HG03469 (cell line): ENCODE measurements around the gene ZNF91.
"Not testable (repeated sequence)": the region's sequence is repeated elsewhere in the genome, so short reads cannot be mapped to it uniquely, and the experiment has no call there.

Source experiments
- ATAC-seq: cut with Tn5 transposase; IDR thresholded peaks from one replicate; pipeline ENCODE4 v1.9.1; 2021; ENCODE audit warnings: mild to moderate bottlenecking, moderate library complexity, moderate number of reproducible peaks; ENCODE audit not compliant: unreplicated experiment

The ZNF91 gene

GRCh38 chr19:23399443-23399842 is 4.2 kb upstream of the ZNF91 start:
- no peak for ATAC-seq

DNA sequence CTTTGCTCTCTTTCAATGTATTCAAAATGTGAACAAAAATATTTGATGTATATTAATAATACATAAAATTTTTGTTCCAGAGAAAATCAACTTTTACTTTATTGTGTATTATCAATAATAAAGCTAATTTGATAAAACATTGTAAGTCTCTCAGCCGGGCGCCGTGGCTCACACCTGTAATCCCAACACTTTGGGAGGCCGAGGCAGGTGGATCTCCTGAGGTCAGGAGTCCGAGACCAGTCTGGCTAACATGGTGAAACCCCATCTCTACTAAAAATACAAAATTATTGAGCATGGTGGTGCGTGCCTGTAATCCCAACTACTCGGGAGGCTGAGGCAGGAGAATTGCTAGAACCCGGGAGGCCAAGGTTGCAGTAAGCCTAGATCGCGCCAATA is 449 bp upstream of the ZNF91 start:
- not testable (repeated sequence) for ATAC-seq

- ATAC-seq = no peak
These were observed 760 bp downstream of the ZNF91 start for GRCh38 chr19:23394511-23394910.

DNA sequence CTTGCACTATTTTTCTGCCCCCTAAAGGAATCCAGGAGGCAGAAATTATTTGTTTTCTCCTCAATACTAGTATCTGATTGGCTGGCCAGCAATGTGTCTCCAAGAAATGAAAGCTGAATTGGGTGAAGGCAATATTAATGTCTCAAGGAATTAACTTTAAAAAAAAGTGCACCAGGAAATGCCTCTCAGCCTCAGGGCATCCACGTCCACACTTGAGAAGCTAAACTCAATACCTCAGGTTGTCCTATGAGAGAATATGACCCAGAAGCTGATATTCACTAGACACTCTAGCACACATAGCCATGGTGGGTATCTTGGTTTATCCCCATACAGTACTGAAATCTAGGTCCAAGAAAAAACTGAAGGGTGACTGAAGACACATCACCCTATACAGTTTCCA is 2.1 kb downstream of the ZNF91 start:
- ATAC-seq = no peak

GRCh38 chr19:23391236-23391635 is 4.0 kb downstream of the ZNF91 start:
- no peak for ATAC-seq

GRCh38 chr19:23385404-23385803 is 9.9 kb downstream of the ZNF91 start:
- ATAC-seq = no peak

- ATAC-seq = no peak
These were observed 10.4 kb downstream of the ZNF91 start for GRCh38 chr19:23384858-23385257.

GRCh38 chr19:23384166-23384565 is 11.1 kb downstream of the ZNF91 start:
- no peak for ATAC-seq

- no peak for ATAC-seq
These were observed 12.3 kb downstream of the ZNF91 start for GRCh38 chr19:23382955-23383354.

- ATAC-seq = no peak
These were observed 14.2 kb downstream of the ZNF91 start for GRCh38 chr19:23381114-23381513.

DNA sequence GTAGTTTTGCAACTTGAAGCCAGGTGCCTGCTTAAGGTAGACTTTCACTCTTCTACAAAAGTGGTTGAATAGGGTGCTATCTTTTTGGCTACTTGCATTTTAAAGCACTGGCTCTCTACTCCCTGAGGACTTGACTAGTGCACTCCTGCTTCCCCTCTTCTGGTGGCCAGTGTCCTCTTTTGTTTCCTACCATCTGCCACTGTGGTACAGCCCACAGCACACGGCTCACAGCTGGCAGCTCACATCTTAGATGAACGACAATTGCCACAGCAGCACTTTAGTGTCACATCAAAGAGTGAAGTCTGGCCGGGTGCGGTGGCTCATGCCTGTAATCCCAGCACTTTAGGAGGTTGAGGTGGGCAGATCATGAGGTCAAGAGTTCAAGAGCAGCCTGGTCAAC is 15.6 kb downstream of the ZNF91 start:
- not testable (repeated sequence) for ATAC-seq

DNA sequence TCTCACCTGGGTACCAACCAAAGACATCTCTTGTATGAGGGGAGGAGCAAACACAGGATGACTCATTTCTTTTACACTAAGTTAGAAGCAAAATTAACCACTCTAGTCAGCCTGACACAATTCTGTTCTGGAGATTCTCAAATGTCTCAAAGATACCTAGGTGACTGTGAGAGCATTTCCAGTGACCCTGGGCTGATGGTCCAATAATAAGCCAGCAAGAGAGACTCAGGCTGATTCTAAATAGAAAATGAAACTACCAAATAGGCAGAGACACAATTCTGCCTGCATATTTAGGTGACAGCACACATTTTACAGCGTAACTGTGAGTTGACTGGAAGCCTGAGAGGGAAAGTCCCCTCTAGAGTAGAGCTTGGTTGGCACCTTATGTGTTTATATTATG is 16.3 kb downstream of the ZNF91 start:
- ATAC-seq = no peak

DNA sequence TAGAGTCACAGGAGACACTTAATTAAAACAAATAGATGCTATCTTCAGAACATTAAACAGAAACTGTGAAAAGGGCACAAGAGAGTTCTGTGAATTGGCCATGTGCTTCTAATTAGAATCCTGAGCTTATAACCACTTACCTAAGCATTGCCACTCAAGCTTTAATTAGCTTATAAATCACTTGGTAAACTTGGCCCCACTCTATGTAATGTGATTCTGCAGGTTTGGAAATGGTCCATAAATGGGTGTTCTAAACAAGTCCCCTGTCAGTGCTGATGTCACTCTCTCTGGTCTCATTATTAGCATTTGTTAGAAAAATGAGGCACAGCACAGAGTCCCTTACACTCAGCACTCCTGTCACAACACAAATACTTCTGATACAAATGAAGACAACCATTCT is 18.0 kb downstream of the ZNF91 start:
- ATAC-seq = no peak

GRCh38 chr19:23366437-23366836 is 28.8 kb downstream of the ZNF91 start:
- no peak for ATAC-seq

GRCh38 chr19:23366031-23366430 is 29.2 kb downstream of the ZNF91 start:
- not testable (repeated sequence) for ATAC-seq

- no peak for ATAC-seq
These were observed 30.0 kb downstream of the ZNF91 start for GRCh38 chr19:23365222-23365621.

GRCh38 chr19:23361843-23362242 is 33.4 kb downstream of the ZNF91 start:
- not testable (repeated sequence) for ATAC-seq

- ATAC-seq = no peak
These were observed 43.5 kb downstream of the ZNF91 start for GRCh38 chr19:23351806-23352205.

- ATAC-seq = no peak
These were observed 48.6 kb downstream of the ZNF91 start for GRCh38 chr19:23346696-23347095.

GRCh38 chr19:23345838-23346237 is 49.4 kb downstream of the ZNF91 start:
- no peak for ATAC-seq

GRCh38 chr19:23343434-23344010 is 51.7 kb downstream of the ZNF91 start:
- no peak for ATAC-seq

- ATAC-seq = no peak
These were observed 67.1 kb downstream of the ZNF91 start for GRCh38 chr19:23328211-23328610.

- no peak for ATAC-seq
These were observed 73.2 kb downstream of the ZNF91 start for GRCh38 chr19:23321953-23322549.
